ENCODE data around the gene FAM107B.

GRCh38 chr10:14489522-14490177, 285.0 kb downstream of the FAM107B start:
- TF ChIP-seq, protein P1, sequence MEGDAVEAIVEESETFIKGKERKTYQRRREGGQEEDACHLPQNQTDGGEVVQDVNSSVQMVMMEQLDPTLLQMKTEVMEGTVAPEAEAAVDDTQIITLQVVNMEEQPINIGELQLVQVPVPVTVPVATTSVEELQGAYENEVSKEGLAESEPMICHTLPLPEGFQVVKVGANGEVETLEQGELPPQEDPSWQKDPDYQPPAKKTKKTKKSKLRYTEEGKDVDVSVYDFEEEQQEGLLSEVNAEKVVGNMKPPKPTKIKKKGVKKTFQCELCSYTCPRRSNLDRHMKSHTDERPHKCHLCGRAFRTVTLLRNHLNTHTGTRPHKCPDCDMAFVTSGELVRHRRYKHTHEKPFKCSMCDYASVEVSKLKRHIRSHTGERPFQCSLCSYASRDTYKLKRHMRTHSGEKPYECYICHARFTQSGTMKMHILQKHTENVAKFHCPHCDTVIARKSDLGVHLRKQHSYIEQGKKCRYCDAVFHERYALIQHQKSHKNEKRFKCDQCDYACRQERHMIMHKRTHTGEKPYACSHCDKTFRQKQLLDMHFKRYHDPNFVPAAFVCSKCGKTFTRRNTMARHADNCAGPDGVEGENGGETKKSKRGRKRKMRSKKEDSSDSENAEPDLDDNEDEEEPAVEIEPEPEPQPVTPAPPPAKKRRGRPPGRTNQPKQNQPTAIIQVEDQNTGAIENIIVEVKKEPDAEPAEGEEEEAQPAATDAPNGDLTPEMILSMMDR (IDR thresholded peaks at IDR 0.05): no peak
- TF ChIP-seq EZH2 (IDR thresholded peaks at IDR 0.05): no peak
- TF ChIP-seq EZH2phosphoT487 (IDR thresholded peaks at IDR 0.05): no peak

Data from neural progenitor cell (in vitro differentiated cells).